Neuronal stem cell (in vitro differentiated cells): ENCODE data around the gene PACSIN2.

Source experiments
- DNase-seq: peaks from one replicate; pipeline ENCODE4 v3.0.0-alpha.2; 2013; ENCODE audit warnings: low spot score
- H2AFZ ChIP-seq: one replicate; pipeline ENCODE4 v1.6.1; 2013; ENCODE audit warnings: mild to moderate bottlenecking, low read length, inconsistent platforms
- H2AK5ac ChIP-seq: 2 replicates; pipeline ENCODE4 v1.6.1; 2013; ENCODE audit warnings: low read depth, mild to moderate bottlenecking, inconsistent platforms, low read length, moderate library complexity, mixed read lengths
- H2BK120ac ChIP-seq: 2 replicates; pipeline ENCODE4 v1.6.1; 2013; ENCODE audit warnings: low read depth, mild to moderate bottlenecking, inconsistent platforms, low read length, moderate library complexity, mixed read lengths
- H2BK12ac ChIP-seq: one replicate; pipeline ENCODE4 v1.6.1; 2013; ENCODE audit warnings: low read length, inconsistent platforms
- H2BK15ac ChIP-seq: 2 replicates; pipeline ENCODE4 v1.6.1; 2013; ENCODE audit warnings: mild to moderate bottlenecking, low read length, inconsistent platforms, mixed read lengths
- H2BK5ac ChIP-seq: one replicate; pipeline ENCODE4 v1.6.1; 2013; ENCODE audit warnings: inconsistent platforms, mild to moderate bottlenecking, low read length, moderate library complexity
- H3K14ac ChIP-seq: one replicate; pipeline ENCODE4 v1.6.1; 2013; ENCODE audit warnings: low read length, inconsistent platforms
- H3K18ac ChIP-seq: 2 replicates; pipeline ENCODE4 v1.6.1; 2013; ENCODE audit warnings: low read length, inconsistent platforms
- H3K23ac ChIP-seq: 2 replicates; pipeline ENCODE4 v1.6.1; 2013; ENCODE audit warnings: low read depth, mild to moderate bottlenecking, mixed read lengths, low read length, inconsistent platforms; ENCODE audit not compliant: poor library complexity
- H3K27ac ChIP-seq: replicated peaks from 3 replicates; pipeline ENCODE4 v1.5.1; 2013; ENCODE audit warnings: low read length, inconsistent platforms
- H3K27me3 ChIP-seq, 3 experiments: 2 replicates each; pipeline ENCODE4 v1.6.1; 2013; ENCODE audit warnings: low read length in 3 of 3, mild to moderate bottlenecking in 2 of 3, inconsistent platforms in 1 of 3, low read depth in 1 of 3, mixed read lengths in 1 of 3, moderate library complexity in 1 of 3; ENCODE audit not compliant: control insufficient read depth in 3 of 3, insufficient read depth in 3 of 3
- H3K36me3 ChIP-seq, 2 donors: replicated peaks in 1 of 2; 2 replicates each; pipeline ENCODE4 v1.6.1; 2013; ENCODE audit warnings: low read length in 2 of 2; ENCODE audit not compliant: control insufficient read depth in 2 of 2, insufficient read depth in 2 of 2
- H3K4ac ChIP-seq: 2 replicates; pipeline ENCODE4 v1.6.1; 2013; ENCODE audit warnings: inconsistent platforms, mild to moderate bottlenecking, low read length, moderate library complexity
- H3K4me1 ChIP-seq, 2 donors: 1 replicate in 1 of 2; 2 replicates in 1 of 2; pipeline ENCODE4 v1.6.1; 2013; ENCODE audit warnings: low read length in 2 of 2, low read depth in 1 of 2; ENCODE audit not compliant: control insufficient read depth in 2 of 2, insufficient read depth in 1 of 2
- H3K4me2 ChIP-seq: one replicate; pipeline ENCODE4 v1.6.1; 2013; ENCODE audit warnings: mild to moderate bottlenecking, low read length, inconsistent platforms; ENCODE audit not compliant: insufficient read depth, poor library complexity, severe bottlenecking
- H3K4me3 ChIP-seq, 2 donors: 2 replicates each; pipeline ENCODE4 v1.5.1; 2013; ENCODE audit warnings: low read length in 2 of 2, mild to moderate bottlenecking in 2 of 2, inconsistent platforms in 1 of 2, moderate library complexity in 1 of 2
- H3K79me1 ChIP-seq: one replicate; pipeline ENCODE4 v1.6.1; 2013; ENCODE audit warnings: low read depth, mild to moderate bottlenecking, inconsistent platforms, low read length, moderate library complexity
- H3K9ac ChIP-seq: one replicate; pipeline ENCODE4 v1.6.1; 2013; ENCODE audit warnings: mild to moderate bottlenecking, low read depth, low read length, inconsistent platforms; ENCODE audit not compliant: poor library complexity
- H3K9me3 ChIP-seq, 2 donors: replicated peaks in 1 of 2; 2 replicates each; pipeline versions ENCODE3 to v1.6.1; 2013; ENCODE audit warnings: low read length in 2 of 2, mild to moderate bottlenecking in 2 of 2, inconsistent platforms in 1 of 2, low read depth in 1 of 2, mixed read lengths in 1 of 2, moderate library complexity in 1 of 2; ENCODE audit not compliant: control insufficient read depth in 2 of 2, insufficient read depth in 1 of 2
- H4K8ac ChIP-seq: one replicate; pipeline ENCODE4 v1.6.1; 2013; ENCODE audit warnings: low read depth, mild to moderate bottlenecking, inconsistent platforms, low read length, moderate library complexity
- H4K91ac ChIP-seq: one replicate; pipeline ENCODE4 v1.6.1; 2013; ENCODE audit warnings: low read length, low read depth, mild to moderate bottlenecking, inconsistent platforms; ENCODE audit not compliant: poor library complexity
- WGBS, 2 donors: extraction: QIAGEN DNeasy Blood & Tissue Kit; methylation state at CpG; one replicate each; pipeline ENCODE4 v1.1.7; 2013; ENCODE audit warnings: missing lambda C conversion rate in 2 of 2, mixed read lengths in 1 of 2; ENCODE audit not compliant: insufficient read length in 2 of 2, insufficient replicate concordance in 1 of 2; ENCODE audit errors: extremely low coverage in 2 of 2; 5-methylcytosine and 5-hydroxymethylcytosine counted together

PACSIN2 gene

DNA sequence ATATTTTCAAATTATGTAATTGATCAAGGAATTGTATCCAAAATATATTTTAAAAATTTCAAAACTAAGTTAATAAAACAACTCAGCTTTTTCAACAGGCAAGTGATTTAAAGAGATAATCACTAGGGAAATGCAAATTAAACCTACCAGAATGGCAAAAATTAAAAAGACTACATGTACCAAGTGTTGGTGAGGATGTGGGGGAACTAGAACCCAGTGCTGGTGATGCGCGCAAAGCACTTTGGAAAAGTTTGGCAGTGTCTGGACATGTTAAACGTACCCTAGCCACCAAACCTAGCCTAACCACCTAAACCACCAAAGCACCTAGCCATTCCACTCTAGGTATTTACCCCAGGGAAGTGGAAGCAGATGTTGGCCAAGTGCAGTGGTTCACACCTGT lies 22.9 kb downstream of the PACSIN2 start:
- Histone ChIP-seq H3K79me1 (peaks cover 6% of the 10 kb centered on the region), H3K36me3 (peaks cover 1 to 10% of the 10 kb centered on the region in 2 donors), H2BK5ac (no peak overlapping the region), H3K4me2 (no peak overlapping the region), H2BK15ac (no peak overlapping the region), H3K4me3 (no peak overlapping the region), H2AK5ac (no peak overlapping the region), H3K27me3 (no peaks in the 10 kb centered on the region), H2AFZ (no peak overlapping the region), H3K9me3 (peaks cover 2 to 3% of the 10 kb centered on the region in 2 donors), H3K14ac (no peak overlapping the region), H3K23ac (no peak overlapping the region), H4K8ac (no peak overlapping the region), H4K91ac (no peak overlapping the region), H2BK120ac (no peak overlapping the region), H3K9ac (no peak overlapping the region), H2BK12ac (no peak overlapping the region), H3K18ac (no peak overlapping the region), H3K27ac (no peak overlapping the region), H3K4me1 (peaks cover 10 to 18% of the 10 kb centered on the region in 2 donors), H3K4ac (no peak overlapping the region)
- WGBS, 2 donors, result no CpG with 5 or more reads among the region's 3 CpGs
- no peak for DNase-seq

DNA sequence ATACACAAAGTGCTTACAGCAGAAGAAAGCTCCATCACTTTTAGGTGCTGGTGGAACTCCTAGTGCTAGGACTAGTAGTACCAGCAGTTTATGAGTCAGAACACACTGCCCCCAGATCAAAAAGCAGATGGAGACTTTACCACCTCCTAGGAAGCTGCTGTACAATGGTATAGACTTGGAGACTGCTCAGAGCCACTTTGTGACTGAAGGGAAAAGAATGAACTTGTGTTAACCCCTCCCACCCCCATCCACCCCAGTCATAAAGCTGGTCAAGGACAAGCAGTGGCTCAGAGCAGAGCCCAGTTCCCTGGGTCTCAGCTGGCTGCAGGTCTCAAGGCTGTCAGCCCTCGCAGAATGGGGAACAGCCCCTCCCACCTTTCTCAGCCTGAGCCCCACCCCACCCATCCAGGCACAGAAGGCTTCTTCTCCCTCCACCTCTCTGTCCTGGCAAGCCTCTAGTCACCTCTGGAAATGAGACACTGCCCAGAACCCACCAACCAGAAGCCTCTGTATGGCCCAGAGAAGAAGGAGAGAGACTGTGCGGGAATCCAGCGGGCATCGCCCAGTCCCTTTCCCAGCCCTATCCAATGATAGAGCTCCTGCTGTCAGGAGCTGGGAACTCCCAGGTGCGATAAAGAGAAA lies 23.8 kb downstream of the PACSIN2 start:
- Histone ChIP-seq H3K4ac (no peak overlapping the region), H2BK12ac (no peak overlapping the region), H3K9ac (no peak overlapping the region), H3K4me3 (no peak overlapping the region), H2AK5ac (no peak overlapping the region), H3K18ac (no peak overlapping the region), H4K91ac (no peak overlapping the region), H2AFZ (no peak overlapping the region), H3K79me1 (peaks cover 11% of the 10 kb centered on the region), H3K14ac (no peak overlapping the region), H4K8ac (no peak overlapping the region), H3K23ac (no peak overlapping the region), H3K27ac (no peak overlapping the region), H2BK15ac (no peak overlapping the region), H3K36me3 (peaks cover 1 to 10% of the 10 kb centered on the region in 2 donors), H3K27me3 (no peaks in the 10 kb centered on the region), H3K4me1 (peaks cover 18 to 27% of the 10 kb centered on the region in 2 donors), H3K9me3 (peaks cover 3 to 4% of the 10 kb centered on the region in 2 donors), H2BK120ac (no peak overlapping the region), H2BK5ac (no peak overlapping the region), H3K4me2 (no peak overlapping the region)
- no peak for DNase-seq
- no CpG with 5 or more reads among the region's 5 CpGs for WGBS, 2 donors

DNA sequence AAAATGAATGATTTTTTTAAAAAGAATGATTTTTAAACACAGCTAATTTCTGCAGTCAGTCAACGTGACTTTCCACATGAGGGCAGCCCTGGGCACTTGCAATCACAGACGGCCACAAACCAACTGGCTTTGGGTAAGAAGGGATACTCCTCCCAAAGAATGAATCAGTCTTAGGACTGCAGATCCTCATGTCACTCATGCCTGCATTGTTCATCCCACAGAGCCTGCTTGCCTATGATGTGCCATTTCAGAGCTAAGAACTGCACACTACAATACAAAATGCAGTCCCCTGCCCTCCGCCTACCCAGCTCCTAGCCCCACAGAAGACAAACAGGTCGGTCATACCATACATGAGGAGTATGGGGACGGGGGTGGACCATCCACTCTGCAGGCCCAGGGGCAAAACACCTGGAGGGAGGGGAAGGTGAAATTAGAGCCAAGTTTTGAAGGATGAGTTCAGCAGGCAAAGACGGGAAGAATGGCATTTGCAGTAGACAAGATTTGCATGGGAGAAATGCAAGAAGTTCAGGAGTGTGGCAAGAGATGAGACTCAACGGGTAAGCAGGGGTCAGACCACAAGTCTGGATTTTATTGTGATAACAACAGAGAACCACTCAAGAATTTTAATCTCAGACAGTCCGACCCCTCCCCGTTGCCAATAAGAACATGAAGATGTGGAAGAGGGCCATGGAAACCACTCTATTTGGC lies 24.7 kb downstream of the PACSIN2 start:
- H3K4me3 ChIP-seq, result no peak overlapping the region
- H2BK120ac ChIP-seq, result no peak overlapping the region
- no peak overlapping the region for H2BK5ac ChIP-seq
- WGBS, 2 donors, result no CpG with 5 or more reads among the region's 9 CpGs
- H2AK5ac ChIP-seq, result no peak overlapping the region
- no peak overlapping the region for H2BK12ac ChIP-seq
- peaks cover 14% of the 10 kb centered on the region for H3K79me1 ChIP-seq
- H3K27me3 ChIP-seq, result no peaks in the 10 kb centered on the region
- no peak overlapping the region for H4K91ac ChIP-seq
- H3K9ac ChIP-seq, result no peak overlapping the region
- no peak overlapping the region for H3K4me2 ChIP-seq
- no peak overlapping the region for H4K8ac ChIP-seq
- DNase-seq, result no peak
- peak overlapping the region; percentile 70 for H3K18ac ChIP-seq
- no peak overlapping the region for H3K27ac ChIP-seq
- H2AFZ ChIP-seq, result no peak overlapping the region
- H3K23ac ChIP-seq, result no peak overlapping the region
- no peak overlapping the region for H2BK15ac ChIP-seq
- H3K36me3 ChIP-seq, result peaks cover 1 to 10% of the 10 kb centered on the region in 2 donors
- peaks cover 3 to 4% of the 10 kb centered on the region in 2 donors for H3K9me3 ChIP-seq
- H3K4me1 ChIP-seq, result peaks cover 19 to 30% of the 10 kb centered on the region in 2 donors
- H3K4ac ChIP-seq, result no peak overlapping the region
- no peak overlapping the region for H3K14ac ChIP-seq

DNA sequence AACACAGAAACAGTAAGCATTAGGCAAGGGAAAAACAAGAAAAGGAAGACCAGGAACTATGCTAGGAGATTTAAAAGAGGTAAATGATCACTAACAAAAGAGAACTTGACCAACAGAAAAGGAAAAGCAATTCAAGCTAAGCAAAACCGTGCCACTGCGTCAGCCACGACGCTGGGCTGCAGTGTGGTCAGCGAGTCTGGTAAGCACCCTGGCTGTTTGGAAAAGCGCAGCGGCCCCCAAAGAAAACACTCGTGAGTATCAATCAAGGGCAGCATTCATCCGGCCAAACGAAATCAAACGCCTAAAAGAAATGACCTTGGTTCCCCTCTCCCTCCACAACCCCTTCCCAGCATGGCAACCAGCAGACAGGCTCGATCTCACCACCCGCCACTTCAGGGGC lies 28.8 kb downstream of the PACSIN2 start:
- H3K36me3 ChIP-seq, result no peaks in the 10 kb centered on the region
- no peak overlapping the region for H2AK5ac ChIP-seq
- H3K27me3 ChIP-seq, result no peaks in the 10 kb centered on the region
- peaks cover 17% of the 10 kb centered on the region for H3K79me1 ChIP-seq
- H3K4me1 ChIP-seq, result peaks cover 17 to 25% of the 10 kb centered on the region in 2 donors
- H2BK12ac ChIP-seq, result no peak overlapping the region
- no CpG with 5 or more reads among the region's 13 CpGs for WGBS, 2 donors
- no peak overlapping the region for H4K8ac ChIP-seq
- DNase-seq, result no peak
- H2BK15ac ChIP-seq, result no peak overlapping the region
- no peak overlapping the region for H3K27ac ChIP-seq
- no peak overlapping the region for H3K14ac ChIP-seq
- H3K9ac ChIP-seq, result no peak overlapping the region
- peaks cover 0 to 1% of the 10 kb centered on the region in 2 donors for H3K9me3 ChIP-seq
- no peak overlapping the region for H2AFZ ChIP-seq
- no peak overlapping the region for H2BK5ac ChIP-seq
- no peak overlapping the region for H2BK120ac ChIP-seq
- H4K91ac ChIP-seq, result no peak overlapping the region
- no peak overlapping the region for H3K23ac ChIP-seq
- no peak overlapping the region for H3K4me3 ChIP-seq
- H3K4me2 ChIP-seq, result no peak overlapping the region
- peak overlapping the region; percentile 58 for H3K4ac ChIP-seq
- peak overlapping the region; percentile 66 for H3K18ac ChIP-seq
